ENCODE measurements around the gene RAD23B.
"Not testable (repeated sequence)": the region's sequence is repeated elsewhere in the genome, so short reads cannot be mapped to it uniquely, and the experiment has no call there.

RAD23B gene

GRCh38 chr9:107293543-107294085 lies 10.5 kb downstream of the RAD23B start:
- ATAC-seq = no peak
- DNase-seq = no peak

GRCh38 chr9:107294756-107295155 lies 11.7 kb downstream of the RAD23B start:
- DNase-seq = no peak
- no peak for ATAC-seq

GRCh38 chr9:107295995-107296394 lies 12.9 kb downstream of the RAD23B start:
- DNase-seq (no peak), ATAC-seq (no peak)

GRCh38 chr9:107296592-107296991 lies 13.5 kb downstream of the RAD23B start:
- ATAC-seq, DNase-seq: not testable (repeated sequence)

- DNase-seq = no peak
Observed at GRCh38 chr9:107299437-107299836, 16.4 kb downstream of the RAD23B start.

GRCh38 chr9:107306308-107306707 lies 23.2 kb downstream of the RAD23B start:
- ATAC-seq = no peak
- DNase-seq = no peak

More at GRCh38 chr9:107299437-107299836, 16.4 kb downstream of the RAD23B start:
- ATAC-seq = no peak

GRCh38 chr9:107307331-107307730 lies 24.3 kb downstream of the RAD23B start:
- ATAC-seq (no peak), DNase-seq (no peak)

- ATAC-seq (no peak), DNase-seq (no peak)
Observed at GRCh38 chr9:107308461-107308860, 25.4 kb downstream of the RAD23B start.

- DNase-seq (no peak), ATAC-seq (peak; percentile 70)
Observed at GRCh38 chr9:107309271-107309670, 26.2 kb downstream of the RAD23B start.

GRCh38 chr9:107312376-107313050 lies 29.4 kb downstream of the RAD23B start:
- DNase-seq (no peak), ATAC-seq (no peak)

GRCh38 chr9:107313555-107314096 lies 30.5 kb downstream of the RAD23B start:
- ATAC-seq = no peak

GRCh38 chr9:107314763-107315162 lies 31.7 kb downstream of the RAD23B start:
- ATAC-seq = no peak
- DNase-seq = no peak

More at GRCh38 chr9:107313555-107314096, 30.5 kb downstream of the RAD23B start:
- DNase-seq = no peak

GRCh38 chr9:107316795-107317661 lies 33.9 kb downstream of the RAD23B start:
- no peak for ATAC-seq
- DNase-seq = no peak

- DNase-seq (no peak), ATAC-seq (no peak)
Observed at GRCh38 chr9:107322643-107323042, 39.6 kb downstream of the RAD23B start.

GRCh38 chr9:107323836-107324585 lies 40.9 kb downstream of the RAD23B start:
- DNase-seq (no peak), ATAC-seq (peak; percentile 36)

GRCh38 chr9:107325842-107326241 lies 42.8 kb downstream of the RAD23B start:
- ATAC-seq = no peak
- DNase-seq = no peak

GRCh38 chr9:107328510-107328909 lies 45.4 kb downstream of the RAD23B start:
- ATAC-seq = no peak
- DNase-seq = no peak

- ATAC-seq (no peak), DNase-seq (no peak)
Observed at GRCh38 chr9:107330420-107330819, 47.3 kb downstream of the RAD23B start.

- ATAC-seq (no peak), DNase-seq (no peak)
Observed at GRCh38 chr9:107332883-107333282, 49.8 kb downstream of the RAD23B start.

- ATAC-seq = no peak
- no peak for DNase-seq
Observed at GRCh38 chr9:107333363-107333762, 50.3 kb downstream of the RAD23B start.

GRCh38 chr9:107334103-107334776 lies 51.2 kb downstream of the RAD23B start:
- ATAC-seq = no peak
- no peak for DNase-seq
